Choroid plexus epithelial cell (primary cell): ENCODE data around the gene DPP10.

Experiments used
- DNase-seq: peaks from one replicate; pipeline ENCODE4 v3.0.0-alpha.2; 2010; ENCODE audit warnings: low read depth
- H3K4me3 ChIP-seq: 2 replicates; pipeline ENCODE4 v1.5.1; 2011; ENCODE audit warnings: low read depth, mild to moderate bottlenecking, control low read depth, low read length, moderate library complexity
- CTCF ChIP-seq: conservative IDR thresholded peaks from 2 replicates; pipeline ENCODE4 v1.5.1; 2011; ENCODE audit warnings: low read depth, mild to moderate bottlenecking, control low read depth, inconsistent platforms, low read length, moderate library complexity

The DPP10 gene

GRCh38 chr2:114426756-114427155, 15.7 kb upstream of the DPP10 start:
- DNase-seq = no peak
- TF ChIP-seq CTCF = no peak
- no peak overlapping the region for H3K4me3 ChIP-seq

- DNase-seq = no peak
- TF ChIP-seq CTCF = no peak
- H3K4me3 ChIP-seq = no peak overlapping the region
Measured at GRCh38 chr2:114436329-114436728, 6.1 kb upstream of the DPP10 start.

DNA sequence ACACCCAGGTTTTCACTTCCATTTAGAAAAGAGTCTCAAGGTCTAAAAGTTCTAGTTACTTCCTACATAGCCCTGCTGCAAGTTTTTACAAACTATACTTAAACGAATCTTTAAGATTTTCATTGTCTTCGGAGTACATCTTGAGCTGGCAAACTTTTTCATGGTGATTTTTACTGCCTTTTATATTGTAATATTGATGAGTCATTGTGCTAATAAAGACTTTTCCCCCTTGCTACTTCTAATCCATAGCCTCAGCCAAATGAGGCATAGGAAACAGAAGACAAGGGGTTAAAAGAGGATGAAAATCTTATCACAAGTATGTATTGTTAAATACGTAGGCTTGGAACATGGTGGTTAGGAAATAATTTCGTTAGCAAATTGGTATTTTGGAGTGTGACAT, 4.1 kb downstream of the DPP10 start:
- TF ChIP-seq CTCF = no peak
- no peak for DNase-seq
- no peak overlapping the region for H3K4me3 ChIP-seq

- no peak overlapping the region for H3K4me3 ChIP-seq
- TF ChIP-seq CTCF = no peak
- no peak for DNase-seq
Measured at GRCh38 chr2:114450639-114451038, 8.2 kb downstream of the DPP10 start.

DNA sequence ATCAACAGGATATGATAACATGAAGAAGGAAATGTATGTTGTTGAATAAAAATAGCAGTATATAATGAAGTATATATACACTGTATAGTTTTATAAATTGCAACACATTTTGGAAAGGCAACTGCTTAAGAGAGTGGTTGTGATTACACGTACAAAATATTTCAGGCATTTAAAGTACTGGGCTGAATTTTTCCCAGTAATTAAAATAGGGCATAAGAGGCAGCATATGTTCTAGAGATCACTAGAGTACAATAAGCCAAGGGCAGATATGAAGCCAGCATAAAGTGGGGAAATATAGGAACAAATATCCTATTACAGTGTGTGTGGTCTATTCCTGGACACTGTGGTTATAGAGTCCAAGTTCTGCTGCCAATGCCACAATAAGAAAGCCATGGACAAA, 14.1 kb downstream of the DPP10 start:
- no peak for DNase-seq
- no peak overlapping the region for H3K4me3 ChIP-seq
- TF ChIP-seq CTCF = no peak

- no peak overlapping the region for H3K4me3 ChIP-seq
- DNase-seq = no peak
- TF ChIP-seq CTCF = no peak
Measured at GRCh38 chr2:114457956-114458355, 15.5 kb downstream of the DPP10 start.

GRCh38 chr2:114461116-114461515, 18.7 kb downstream of the DPP10 start:
- TF ChIP-seq CTCF = no peak
- no peak overlapping the region for H3K4me3 ChIP-seq
- no peak for DNase-seq
